GM18517 (cell line): ENCODE measurements around the gene SEMA3A.

Experiments
- ATAC-seq: cut with Tn5 transposase; IDR thresholded peaks from one replicate; pipeline ENCODE4 v1.9.1; 2021; ENCODE audit warnings: mild to moderate bottlenecking, moderate library complexity; ENCODE audit not compliant: unreplicated experiment

The SEMA3A gene

DNA sequence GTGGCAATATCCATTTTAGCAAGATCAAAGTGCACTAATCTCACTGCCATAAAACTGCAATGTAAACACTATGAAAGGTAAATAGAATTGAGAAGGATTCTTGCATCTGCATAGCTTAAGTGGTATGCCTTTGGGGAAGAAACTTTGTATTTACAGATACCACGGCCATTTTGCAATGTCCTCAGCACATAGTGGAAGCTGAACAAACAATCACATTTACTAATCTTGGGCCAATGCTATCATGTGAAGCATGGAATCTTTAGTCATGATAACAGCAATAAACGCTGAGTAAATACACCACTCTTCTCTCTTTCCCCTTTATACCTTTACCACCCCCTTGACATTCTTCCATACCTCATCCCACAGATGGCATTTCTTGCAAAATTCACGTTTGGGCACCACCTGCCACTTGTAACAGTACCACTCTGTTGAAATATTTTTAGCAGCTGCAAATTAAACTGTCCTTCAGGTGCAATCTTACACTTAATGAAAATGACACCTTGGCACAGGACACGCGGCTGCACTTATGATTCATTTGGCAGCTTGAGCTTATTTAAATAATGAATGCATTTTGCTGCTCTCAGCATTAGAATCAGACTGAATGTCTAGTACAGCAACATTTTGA is 171.8 kb downstream of the SEMA3A start:
- no peak for ATAC-seq

DNA sequence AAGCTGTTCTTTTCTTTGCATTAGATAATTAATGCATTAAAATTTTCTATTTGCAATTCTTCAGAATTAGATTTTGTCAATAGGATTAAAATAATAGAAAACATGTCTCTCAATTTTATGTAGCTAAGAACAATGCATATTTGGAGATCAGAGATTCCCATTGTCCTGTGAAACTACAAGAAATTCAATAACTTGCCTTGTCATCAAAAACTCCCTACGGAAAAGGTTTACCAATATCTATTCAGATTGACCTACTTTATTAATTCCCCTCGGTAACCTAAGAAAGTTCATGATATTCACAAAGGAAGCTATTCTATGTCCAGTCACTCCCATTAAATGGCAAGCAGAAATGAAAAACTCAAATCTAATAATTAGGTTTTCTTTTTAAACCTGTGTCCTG is 172.6 kb downstream of the SEMA3A start:
- ATAC-seq, result no peak

DNA sequence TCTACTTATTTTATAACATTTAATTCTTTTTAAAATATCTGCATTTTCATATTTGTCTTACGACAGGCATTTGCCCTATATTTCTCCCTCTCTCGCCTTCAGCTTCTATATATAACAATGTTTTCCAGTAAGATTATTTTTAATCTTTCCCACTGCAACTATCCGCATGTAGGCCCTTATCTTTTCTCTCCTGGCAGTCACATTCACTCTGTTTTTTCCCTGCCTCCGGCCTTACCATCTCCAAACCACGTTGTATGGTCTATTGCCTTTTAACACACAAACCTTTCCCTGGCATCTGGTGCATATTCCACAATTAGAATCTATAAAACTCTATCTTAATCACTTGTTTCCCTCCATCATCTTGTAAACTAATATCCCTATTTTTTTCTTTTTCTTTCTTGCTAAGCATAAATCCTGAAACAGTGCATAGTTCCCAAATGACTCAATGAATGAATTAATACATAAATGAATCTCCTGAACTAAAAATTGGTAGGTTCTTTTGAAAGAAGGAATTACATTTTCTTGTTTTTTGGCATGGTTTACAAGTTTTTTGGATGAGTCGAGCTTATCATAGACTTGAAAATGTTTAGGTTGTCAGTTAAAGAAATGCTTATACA is 173.2 kb downstream of the SEMA3A start:
- no peak for ATAC-seq

DNA sequence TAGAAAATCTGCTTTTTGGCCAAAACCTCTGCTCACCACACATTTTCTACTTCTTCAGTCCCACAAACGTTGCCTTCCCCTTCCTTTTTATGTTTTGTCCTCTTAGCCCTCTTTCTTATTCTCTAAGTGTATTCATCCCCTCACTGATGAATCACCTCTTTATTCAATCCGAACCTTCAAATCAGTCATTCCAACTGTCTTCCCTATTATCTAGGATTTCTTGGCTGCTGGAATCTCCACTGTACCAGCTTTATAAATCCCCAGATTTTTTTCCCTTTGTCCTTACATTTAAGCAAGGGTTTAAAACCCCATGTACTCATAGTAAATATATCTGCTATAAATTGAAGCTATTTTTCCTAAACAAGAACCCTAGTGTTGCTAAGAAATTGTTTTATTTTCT is 176.9 kb downstream of the SEMA3A start:
- ATAC-seq, result no peak

DNA sequence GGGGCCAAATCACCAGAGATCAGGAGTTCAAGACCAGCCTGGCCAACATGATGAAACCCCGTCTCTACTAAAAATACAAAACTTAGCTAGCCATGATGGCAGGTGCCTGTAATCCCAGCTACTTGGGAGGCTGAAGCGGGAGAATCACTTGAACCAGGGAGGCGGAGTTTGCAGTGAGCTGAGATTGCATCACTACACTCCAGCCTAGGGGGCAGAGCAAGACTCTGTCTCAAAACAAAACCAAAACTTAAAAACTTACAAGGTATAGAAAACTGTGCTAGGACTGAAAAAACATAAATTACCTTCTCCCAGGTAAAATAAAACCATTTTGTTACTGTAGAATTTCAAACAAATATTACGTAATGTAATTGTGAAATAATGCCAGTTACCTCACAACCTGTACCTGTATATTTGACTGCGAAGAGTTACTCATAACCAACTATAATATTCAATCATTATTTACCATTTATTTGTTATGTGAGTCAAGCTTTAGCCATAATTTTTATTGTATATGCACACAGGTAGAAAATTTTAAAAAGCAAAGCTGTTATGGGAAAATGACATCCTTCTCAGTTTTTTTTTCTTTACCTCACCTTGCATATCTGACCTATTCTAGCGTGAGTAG is 180.9 kb downstream of the SEMA3A start:
- ATAC-seq, result no peak

DNA sequence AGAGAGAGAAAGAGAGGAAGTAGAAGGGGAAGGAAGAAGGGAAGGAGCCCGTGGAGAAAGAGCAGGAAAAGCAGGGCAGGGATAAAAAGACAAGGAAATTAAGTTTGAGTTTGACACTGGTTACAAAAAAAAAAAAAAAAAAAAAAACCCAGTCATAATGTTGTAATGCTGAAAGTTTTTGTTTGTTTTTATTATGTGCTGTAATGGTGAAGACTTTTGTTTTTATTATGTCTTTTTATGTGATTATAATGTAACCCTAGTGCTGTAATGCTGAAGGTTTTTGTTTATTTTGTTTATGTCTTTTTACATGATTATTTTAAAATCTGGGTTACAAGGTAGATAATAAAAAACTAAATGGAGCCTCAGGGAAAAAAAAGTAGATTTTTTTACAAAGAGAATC is 184.8 kb downstream of the SEMA3A start:
- no peak for ATAC-seq

DNA sequence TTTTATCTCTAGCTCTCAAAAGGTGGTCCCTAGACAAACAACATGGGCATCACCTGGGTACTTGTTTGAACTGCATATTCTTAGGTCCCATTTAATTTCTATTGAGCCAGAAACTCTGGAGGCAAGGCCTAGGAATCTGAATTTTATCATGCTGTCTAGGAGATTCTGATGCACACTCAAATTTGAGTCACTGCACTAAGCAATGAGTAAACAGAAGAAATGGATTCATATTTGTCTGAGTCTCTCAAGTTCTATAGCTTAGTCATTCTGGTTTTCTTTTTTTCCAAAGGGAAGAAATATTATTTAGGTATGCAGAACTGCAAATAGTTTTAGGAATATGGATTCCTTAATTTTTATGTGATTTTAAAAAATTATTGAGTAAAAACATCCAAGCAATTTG is 185.5 kb downstream of the SEMA3A start:
- ATAC-seq, result no peak

DNA sequence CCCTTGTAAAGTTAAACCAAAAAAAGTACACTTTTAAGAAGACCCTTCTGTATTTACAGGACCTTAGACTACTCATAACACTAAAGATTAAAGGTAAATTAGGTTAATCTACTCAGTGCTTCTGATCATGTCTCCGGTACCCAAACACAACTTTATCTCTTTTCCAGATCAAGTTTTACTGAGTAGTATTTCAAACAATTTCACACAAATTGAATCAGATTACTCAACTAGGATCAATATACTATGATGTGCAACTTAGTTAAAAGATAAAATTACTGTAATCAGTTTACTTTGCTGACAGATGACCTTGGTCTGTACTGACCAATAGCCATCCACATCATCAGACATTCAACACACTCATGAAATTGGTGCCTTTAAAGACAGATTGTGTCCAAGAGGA is 191.4 kb downstream of the SEMA3A start:
- ATAC-seq, result no peak

DNA sequence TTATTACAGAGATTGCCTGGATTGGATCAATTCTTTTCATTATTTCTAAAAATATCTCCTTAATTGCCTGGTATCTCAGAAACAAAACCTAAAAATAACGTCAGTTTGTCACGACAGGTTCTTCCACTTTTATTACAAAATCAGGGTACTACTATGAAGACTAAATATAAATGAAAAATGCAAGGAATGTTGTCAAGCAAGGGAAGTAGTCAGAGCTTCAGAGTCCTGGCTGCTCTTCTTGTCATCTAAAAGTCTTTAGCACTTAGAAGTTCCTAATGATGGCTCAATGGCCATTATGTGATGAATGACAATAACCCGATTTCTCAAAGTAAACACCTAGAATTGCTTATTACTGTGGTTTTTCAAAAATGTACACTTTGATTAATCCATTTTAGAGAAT is 192.2 kb downstream of the SEMA3A start:
- no peak for ATAC-seq

DNA sequence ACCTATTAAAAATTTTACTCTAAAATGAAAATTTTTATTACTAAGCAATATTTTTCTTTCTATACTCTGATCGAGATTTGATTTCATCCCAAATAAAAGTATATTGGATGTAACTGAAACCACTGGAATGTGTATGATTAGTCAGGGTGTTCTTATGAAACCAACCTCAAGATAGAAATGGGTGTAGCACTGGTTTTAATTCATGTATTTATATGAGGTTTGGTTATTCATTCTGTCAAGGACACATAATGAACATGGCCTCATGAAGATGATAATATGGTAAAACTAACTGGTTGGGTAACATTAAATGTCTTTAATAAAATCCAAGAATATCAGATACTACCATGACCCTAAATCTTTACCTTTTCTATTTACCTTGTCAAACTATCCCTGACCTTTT is 197.7 kb downstream of the SEMA3A start:
- ATAC-seq, result no peak

DNA sequence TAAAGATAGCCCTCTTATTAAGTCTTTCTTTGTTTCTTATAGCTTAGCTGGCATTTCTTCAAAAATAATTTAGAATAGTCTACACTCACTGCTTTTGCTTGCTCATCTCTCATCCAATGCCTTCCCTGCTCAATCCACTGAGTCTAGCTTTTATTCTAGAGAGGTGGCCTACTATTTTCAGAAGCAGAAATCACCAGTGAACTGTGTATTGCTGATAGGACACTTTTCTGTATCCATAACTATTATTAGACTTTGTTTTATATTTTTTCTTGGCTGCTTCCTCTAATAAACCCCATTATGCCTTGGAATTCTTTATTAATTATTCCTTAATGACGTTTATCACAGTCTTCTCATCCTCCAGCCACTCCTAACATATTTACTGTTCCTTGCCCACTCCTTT is 206.8 kb downstream of the SEMA3A start:
- ATAC-seq, result no peak

DNA sequence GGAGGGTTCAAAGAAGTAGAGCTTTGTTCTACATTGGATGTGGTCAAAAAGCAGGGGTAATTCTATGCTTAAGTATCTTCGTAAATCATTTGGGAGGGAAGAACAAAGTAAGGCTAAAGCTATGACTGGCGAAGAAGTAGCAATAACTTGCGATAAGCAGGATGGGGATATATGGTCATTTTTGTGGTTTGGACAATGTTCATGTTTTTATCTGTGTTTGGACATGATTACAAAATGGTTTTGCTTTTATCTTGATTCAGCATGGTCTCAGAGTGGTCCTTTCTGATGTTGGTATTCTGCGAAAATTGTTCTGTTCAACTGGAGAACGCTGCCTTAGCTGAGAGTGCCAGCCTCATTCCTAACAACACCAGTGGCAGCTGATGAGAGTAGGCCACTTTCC is 208.8 kb downstream of the SEMA3A start:
- no peak for ATAC-seq

DNA sequence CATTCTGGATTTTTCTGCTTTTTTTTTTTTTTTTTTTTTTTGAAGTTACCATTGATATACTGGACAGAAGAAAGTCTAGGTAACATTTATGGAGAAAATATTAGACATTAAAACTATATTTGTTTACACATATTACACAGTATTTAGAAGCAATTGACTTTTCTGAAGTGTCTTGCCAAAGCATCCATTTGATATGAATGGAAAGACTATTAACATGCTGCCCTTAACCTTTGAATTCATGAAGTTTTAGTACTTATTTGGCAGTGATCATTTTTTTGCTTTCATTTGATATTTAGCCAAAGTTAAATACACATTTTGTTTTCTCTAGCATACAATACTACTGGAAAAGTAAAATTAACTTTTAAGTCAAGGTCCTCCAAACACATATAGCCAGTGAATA is 210.0 kb downstream of the SEMA3A start:
- ATAC-seq, result no peak

DNA sequence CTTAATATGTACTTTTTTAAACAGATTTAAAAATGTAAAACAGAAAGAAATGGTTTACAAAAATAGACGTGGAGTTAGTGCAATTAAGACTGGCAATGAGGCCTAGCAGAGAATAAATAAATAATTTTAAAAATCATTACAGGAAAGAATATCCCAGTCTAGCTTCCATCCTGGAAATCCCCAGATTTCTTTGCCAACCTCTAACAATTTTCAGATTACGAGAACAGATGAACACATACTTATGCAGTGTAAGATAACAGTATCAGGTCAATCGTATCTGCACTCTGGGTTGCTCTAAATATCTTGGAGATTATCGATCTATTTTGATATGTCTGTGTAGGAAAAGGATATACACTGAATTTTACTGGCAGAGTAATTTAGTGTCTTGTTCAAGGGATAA is 210.5 kb downstream of the SEMA3A start:
- no peak for ATAC-seq

DNA sequence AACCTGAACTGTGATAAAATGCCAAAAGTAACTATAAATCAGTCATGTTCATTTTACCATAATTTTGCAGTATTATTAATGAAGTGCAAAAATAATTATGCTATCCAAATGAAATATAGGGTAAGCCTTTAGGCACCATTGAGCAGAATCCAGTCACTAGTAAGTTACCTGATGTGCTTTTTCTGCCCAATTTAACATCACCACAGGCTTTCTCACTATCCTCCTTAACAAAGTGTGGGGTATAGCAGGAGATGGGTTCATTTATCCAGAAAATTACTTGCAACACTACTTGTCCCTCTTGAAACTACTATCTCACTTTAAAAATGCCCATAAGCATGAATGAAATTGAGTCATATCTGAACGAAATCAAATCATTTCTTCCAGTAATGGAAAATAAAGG is 211.0 kb downstream of the SEMA3A start:
- no peak for ATAC-seq

DNA sequence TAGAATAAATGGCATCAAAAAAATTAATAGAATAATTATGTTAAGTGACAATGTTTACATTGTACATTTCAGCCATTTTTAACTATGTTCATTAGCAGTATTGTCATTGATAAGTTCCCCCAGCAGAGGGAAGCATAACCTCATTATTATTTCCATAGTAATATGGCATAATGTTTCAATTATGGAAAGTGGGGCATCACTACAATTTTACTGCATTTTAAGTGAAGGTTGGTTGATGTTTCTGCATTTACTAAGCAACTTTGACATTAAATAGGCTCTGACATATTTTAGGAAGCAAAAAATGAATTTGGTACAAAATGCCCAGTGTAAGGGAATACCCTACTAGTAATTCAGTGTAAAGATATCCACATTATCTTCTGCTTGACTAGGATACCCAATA is 218.3 kb downstream of the SEMA3A start:
- ATAC-seq, result peak; percentile 89

DNA sequence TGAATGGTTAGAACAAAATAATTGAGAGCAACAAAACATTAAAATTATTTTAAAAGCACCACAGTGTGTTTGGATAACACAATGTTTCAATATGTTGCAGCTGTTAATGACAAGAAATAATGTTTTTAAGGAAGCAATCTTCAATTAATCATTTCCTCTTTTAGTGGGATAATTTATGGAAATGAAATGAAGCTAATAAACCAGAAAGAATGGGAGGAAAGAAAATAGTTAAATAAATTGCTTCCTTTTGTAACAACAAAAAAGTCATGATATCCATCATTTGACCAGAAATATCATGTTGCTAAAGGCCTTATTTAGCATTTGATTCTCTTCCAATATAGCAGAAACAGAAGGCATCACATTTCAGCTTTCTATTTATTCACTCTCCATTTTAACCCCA is 224.5 kb downstream of the SEMA3A start:
- no peak for ATAC-seq

DNA sequence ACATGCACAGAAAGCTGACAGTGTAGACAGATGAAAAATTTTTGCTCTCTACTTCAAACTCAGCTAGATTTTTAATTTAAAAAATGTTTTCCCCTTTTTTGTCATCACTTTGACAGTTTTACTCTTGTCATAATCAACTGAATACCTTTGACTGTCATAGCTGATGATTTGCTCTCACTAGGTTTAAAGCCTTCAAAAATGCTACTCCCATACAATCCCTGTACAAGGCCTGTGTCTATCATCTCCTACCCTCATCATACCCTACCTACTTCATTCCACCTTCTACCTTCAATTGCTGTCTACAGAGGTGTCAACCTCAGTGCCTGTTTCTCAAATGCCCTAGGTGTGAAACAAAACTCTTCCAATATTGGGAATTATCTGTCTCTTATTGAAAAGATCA is 230.3 kb downstream of the SEMA3A start:
- ATAC-seq, result no peak

DNA sequence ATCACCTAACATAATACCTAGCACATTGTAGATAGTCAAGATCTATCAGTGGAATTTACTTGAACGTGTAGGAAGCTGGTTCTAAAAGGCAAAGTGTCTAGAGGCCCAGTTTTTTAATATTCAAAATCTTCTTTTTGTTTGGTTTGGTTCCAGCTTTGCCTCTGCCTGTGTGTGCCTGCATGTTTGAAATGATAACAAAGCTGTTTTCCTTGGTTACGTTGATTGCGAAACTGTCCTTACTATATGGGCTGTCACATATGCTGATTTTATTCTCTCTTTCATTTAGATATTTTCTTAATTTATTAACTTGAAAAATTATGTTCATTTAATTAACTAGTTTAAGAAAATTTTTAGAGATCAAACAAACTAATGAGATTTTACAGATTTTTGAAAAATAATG is 237.3 kb downstream of the SEMA3A start:
- no peak for ATAC-seq

DNA sequence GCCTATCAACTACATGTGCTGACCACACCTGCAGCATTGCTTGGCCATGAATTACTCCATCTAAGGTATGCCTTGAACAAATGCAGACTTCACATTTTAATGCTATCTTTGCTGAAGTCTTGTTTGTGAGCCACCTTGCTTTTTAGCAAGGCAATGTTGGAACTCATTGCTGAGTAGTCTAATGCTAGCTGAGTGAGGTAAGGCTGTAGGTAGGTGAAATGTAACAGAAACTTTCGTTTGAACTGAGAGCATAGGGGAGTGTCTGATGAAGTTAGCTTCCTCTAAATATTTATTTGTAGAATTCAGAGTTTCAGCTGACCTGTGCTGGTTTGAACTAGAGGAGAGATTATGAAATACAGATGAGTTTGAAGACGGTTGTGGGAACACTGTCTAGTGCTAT is 238.5 kb downstream of the SEMA3A start:
- ATAC-seq, result no peak

DNA sequence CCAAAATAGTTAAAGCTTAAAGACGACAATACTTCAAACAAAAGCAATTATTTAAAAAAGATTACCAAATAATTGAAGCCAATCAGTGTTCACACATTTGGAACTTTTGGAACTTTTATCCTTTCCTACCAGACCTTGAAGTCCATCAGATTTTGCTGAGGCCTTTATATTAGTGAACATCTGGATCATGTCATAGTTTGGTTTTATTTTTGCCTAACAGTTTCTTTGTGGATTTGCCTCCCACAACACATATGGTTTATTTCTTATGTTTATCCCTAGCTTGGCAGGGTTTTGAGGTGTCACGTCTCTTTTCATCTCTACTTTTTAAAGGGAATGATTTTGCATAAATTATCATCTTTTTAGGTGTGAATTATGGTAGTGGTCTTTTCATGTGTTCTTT is 242.4 kb downstream of the SEMA3A start:
- no peak for ATAC-seq

DNA sequence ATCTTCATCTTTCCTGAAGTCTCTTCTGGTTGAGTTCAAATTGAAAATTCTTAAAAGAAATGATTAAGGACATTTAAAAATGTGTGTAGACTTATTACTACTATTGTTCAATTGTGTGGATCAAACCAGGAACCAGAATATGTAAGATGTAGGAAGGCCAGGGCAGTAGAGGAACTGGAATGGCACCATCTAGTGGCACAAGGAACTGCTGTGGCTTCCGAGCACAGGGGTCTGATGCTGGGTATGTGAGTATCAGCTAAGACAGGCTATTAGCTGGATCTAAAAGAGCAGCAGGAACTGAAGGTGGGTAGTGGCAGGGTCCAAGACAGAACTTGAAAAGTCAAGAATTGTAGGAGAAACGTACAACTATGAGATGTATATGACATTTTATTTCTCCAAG is 247.3 kb downstream of the SEMA3A start:
- peak; percentile 55 for ATAC-seq

DNA sequence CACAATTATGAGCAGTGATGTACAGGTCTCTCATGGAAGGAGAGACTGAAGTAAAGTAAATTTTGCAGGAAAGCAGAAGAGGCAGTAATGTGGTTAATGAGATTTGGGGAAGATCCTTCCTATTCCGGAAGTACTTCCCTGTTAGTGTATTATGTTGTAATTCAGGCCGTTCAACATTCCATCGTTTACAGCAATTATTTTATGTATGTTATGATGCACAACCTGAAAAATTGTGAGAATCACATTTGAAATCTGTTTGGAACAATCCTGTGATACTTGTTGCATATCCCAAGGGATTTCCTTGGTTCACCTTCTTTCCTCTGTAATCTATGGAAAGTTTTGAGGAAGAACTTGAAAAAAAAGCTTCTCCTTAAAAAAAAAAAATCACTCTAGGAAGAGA is 247.8 kb downstream of the SEMA3A start:
- ATAC-seq, result no peak
